ENCODE data around the gene DDR2.
"Not testable (repeated sequence)": the region's sequence is repeated elsewhere in the genome, so short reads cannot be mapped to it uniquely, and the experiment has no call there.

DDR2 gene

GRCh38 chr1:162818136-162818535, 185.9 kb downstream of the DDR2 start:
- ATAC-seq = not testable (repeated sequence)

- ATAC-seq = not testable (repeated sequence)
Measured at GRCh38 chr1:162818666-162819065, 186.4 kb downstream of the DDR2 start.

DNA sequence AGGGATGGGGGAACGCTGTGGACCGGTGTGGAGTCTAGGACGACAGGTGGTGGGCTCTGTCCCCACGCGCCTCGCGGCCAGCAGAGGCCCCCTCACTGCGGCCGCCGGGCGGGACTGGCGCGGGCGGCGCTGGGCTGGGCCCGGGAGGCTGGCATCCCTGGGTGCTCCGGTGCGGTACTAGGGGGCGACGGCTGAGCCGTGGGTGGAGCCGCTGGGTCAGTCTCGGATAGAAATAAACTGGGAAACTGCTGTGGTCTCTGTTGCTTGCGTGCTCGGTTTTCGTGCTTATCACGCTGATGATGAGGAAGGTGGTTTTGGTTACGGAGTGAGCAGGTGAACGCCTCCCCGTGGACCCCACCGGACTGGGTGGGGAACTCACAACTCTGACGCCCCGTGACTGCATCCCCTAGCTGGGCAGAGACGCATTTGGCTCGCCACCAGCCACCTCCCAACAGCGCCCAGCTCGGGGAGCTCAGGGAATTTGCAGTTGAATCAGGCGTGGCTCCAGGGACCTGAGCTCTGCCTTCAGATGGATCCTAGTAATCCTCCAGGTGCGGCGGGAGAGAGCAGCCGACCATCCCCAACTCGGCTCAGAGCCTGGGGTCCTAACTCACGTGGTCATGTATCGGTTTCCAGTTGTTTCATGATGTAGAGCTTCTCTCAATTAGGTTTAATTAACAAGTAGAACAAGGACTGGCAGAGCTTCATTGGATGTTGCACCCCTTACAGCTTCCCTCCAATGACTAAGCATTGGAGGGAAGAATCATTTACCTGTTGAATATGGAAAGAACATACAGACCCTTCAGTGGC, 190.3 kb downstream of the DDR2 start:
- TF ChIP-seq GLIS3 (CRISPR knock-in tag; IDR thresholded peaks at IDR 0.05) = no peak
- no peak for TF ChIP-seq PPARA (CRISPR knock-in tag; IDR thresholded peaks at IDR 0.05; ENCODE audit: borderline replicate concordance)
- TF ChIP-seq, protein P1, sequence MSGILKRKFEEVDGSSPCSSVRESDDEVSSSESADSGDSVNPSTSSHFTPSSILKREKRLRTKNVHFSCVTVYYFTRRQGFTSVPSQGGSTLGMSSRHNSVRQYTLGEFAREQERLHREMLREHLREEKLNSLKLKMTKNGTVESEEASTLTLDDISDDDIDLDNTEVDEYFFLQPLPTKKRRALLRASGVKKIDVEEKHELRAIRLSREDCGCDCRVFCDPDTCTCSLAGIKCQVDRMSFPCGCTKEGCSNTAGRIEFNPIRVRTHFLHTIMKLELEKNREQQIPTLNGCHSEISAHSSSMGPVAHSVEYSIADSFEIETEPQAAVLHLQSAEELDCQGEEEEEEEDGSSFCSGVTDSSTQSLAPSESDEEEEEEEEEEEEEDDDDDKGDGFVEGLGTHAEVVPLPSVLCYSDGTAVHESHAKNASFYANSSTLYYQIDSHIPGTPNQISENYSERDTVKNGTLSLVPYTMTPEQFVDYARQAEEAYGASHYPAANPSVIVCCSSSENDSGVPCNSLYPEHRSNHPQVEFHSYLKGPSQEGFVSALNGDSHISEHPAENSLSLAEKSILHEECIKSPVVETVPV (CRISPR knock-in tag; IDR thresholded peaks at IDR 0.05) = no peak
- TF ChIP-seq BACH2 (CRISPR knock-in tag; IDR thresholded peaks at IDR 0.05; ENCODE audit: borderline replicate concordance) = no peak
- TF ChIP-seq TCF4 (CRISPR knock-in tag; IDR thresholded peaks at IDR 0.05; ENCODE audit: borderline replicate concordance) = no peak
- no peak for TF ChIP-seq ARNTL (CRISPR knock-in tag; IDR thresholded peaks at IDR 0.05; ENCODE audit: borderline replicate concordance, low read depth)
- ATAC-seq = peak; percentile 84

DNA sequence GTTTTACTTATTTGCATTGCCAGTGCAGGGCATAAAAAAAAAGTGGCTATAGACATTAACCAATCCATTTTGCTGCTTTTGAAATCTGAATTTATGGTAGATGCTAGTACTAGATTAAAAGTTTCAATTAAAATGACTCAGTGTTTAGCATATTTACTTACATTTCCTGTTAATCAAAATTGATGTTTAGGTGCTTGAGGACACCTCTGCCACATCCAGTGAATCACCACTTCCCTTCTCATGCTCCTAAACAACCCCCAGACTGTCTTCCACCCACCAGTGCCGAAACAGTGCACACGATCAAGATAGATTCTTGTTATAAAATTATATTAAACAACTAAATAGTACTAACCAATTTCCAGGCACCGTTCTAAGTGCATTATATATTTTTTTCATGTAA, 191.0 kb downstream of the DDR2 start:
- peak; percentile 18 for ATAC-seq
- TF ChIP-seq CREB5 (CRISPR knock-in tag; IDR thresholded peaks at IDR 0.05; ENCODE audit: low read depth) (no peak), ZFP30 (CRISPR knock-in tag; IDR thresholded peaks at IDR 0.05) (no peak), ISL1 (CRISPR knock-in tag; IDR thresholded peaks at IDR 0.05) (no peak), ARNTL (CRISPR knock-in tag; IDR thresholded peaks at IDR 0.05; ENCODE audit: borderline replicate concordance, low read depth) (no peak), BACH2 (CRISPR knock-in tag; IDR thresholded peaks at IDR 0.05; ENCODE audit: borderline replicate concordance) (no peak), TSHZ2 (CRISPR knock-in tag; IDR thresholded peaks at IDR 0.05) (no peak), TCF4 (CRISPR knock-in tag; IDR thresholded peaks at IDR 0.05; ENCODE audit: borderline replicate concordance) (no peak), ZNF70 (CRISPR knock-in tag; IDR thresholded peaks at IDR 0.05) (no peak), GLIS3 (CRISPR knock-in tag; IDR thresholded peaks at IDR 0.05) (no peak), ZNF8 (CRISPR knock-in tag; IDR thresholded peaks at IDR 0.05) (no peak), OSR1 (CRISPR knock-in tag; IDR thresholded peaks at IDR 0.05) (no peak), ZNF565 (CRISPR knock-in tag; conservative IDR thresholded peaks at IDR 0.05; ENCODE audit: low read depth) (no peak), ZC3H10 (CRISPR knock-in tag; IDR thresholded peaks at IDR 0.05) (no peak)
- TF ChIP-seq, protein P2, sequence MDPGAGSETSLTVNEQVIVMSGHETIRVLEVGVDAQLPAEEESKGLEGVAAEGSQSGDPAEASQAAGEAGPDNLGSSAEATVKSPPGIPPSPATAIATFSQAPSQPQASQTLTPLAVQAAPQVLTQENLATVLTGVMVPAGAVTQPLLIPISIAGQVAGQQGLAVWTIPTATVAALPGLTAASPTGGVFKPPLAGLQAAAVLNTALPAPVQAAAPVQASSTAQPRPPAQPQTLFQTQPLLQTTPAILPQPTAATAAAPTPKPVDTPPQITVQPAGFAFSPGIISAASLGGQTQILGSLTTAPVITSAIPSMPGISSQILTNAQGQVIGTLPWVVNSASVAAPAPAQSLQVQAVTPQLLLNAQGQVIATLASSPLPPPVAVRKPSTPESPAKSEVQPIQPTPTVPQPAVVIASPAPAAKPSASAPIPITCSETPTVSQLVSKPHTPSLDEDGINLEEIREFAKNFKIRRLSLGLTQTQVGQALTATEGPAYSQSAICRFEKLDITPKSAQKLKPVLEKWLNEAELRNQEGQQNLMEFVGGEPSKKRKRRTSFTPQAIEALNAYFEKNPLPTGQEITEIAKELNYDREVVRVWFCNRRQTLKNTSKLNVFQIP (CRISPR knock-in tag; IDR thresholded peaks at IDR 0.05; ENCODE audit: borderline replicate concordance, low read depth) = no peak
- TF ChIP-seq, protein P1 (CRISPR knock-in tag; IDR thresholded peaks at IDR 0.05) = no peak

All from SK-N-SH treated with all-trans-retinoic acid at 6 μM for 48 hours (cell line).